SKM-1 (cell line): ENCODE data around the gene CPM.
A peak's percentile ranks its signal among the peaks of the same experiment; 100 is the strongest.

Experiments
- DNase-seq: peaks from one replicate; lab custom pipeline; 2025; ENCODE audit not compliant: unreplicated experiment; lab: John Stamatoyannopoulos, UW

The CPM gene

GRCh38 chr12:68932961-68933893 is at the start of gene CPM:
TSS of gene CPM (minus strand) at chr12:68933171. CDS start at chr12:68932837, 334 bp downstream.
- peak; percentile 10 for DNase-seq

GRCh38 chr12:68981516-68981915 is 48.5 kb upstream of the CPM start:
- DNase-seq, result no peak

GRCh38 chr12:68980476-68981212 is 47.7 kb upstream of the CPM start:
- no peak for DNase-seq

- DNase-seq, result peak; percentile 5
These were observed 45.7 kb upstream of the CPM start for GRCh38 chr12:68978678-68979077.

GRCh38 chr12:68977909-68978610 is 45.1 kb upstream of the CPM start:
- DNase-seq, result no peak

GRCh38 chr12:68977335-68977734 is 44.4 kb upstream of the CPM start:
- no peak for DNase-seq

GRCh38 chr12:68976395-68976841 is 43.4 kb upstream of the CPM start:
- no peak for DNase-seq

- no peak for DNase-seq
These were observed 42.8 kb upstream of the CPM start for GRCh38 chr12:68975811-68976210.

- DNase-seq, result no peak
These were observed 39.6 kb upstream of the CPM start for GRCh38 chr12:68972595-68972994.

- no peak for DNase-seq
These were observed 38.4 kb upstream of the CPM start for GRCh38 chr12:68971404-68971803.

- DNase-seq, result no peak
These were observed 38.0 kb upstream of the CPM start for GRCh38 chr12:68970951-68971350.

GRCh38 chr12:68970306-68970705 is 37.3 kb upstream of the CPM start:
- DNase-seq, result no peak

- no peak for DNase-seq
These were observed 34.1 kb upstream of the CPM start for GRCh38 chr12:68967046-68967445.

- no peak for DNase-seq
These were observed 31.1 kb upstream of the CPM start for GRCh38 chr12:68963856-68964745.

GRCh38 chr12:68962877-68963855 is 30.2 kb upstream of the CPM start:
- DNase-seq, result peak; percentile 72

GRCh38 chr12:68959891-68960464 is 27.0 kb upstream of the CPM start:
- DNase-seq, result no peak

- DNase-seq, result no peak
These were observed 26.3 kb upstream of the CPM start for GRCh38 chr12:68959143-68959858.

GRCh38 chr12:68958322-68958721 is 25.4 kb upstream of the CPM start:
- no peak for DNase-seq
